PC-9 (cell line): ENCODE measurements around the gene RNF126. TPM values are rescaled to one million over a fixed set of nuclear protein-coding genes. Genes with fewer than 3 reads are reported as not detected.
A peak's percentile ranks its signal among the peaks of the same experiment; 100 is the strongest.

Experiments
- BruUV-seq: library from RNA; stranded (reverse); fragments of 400-500 nt; replicated peaks from 2 replicates; lab custom pipeline; 2021; lab: Mats Ljungman, UMichigan
- CTCF ChIA-PET: fragments of 300-600 bp; sonication (Branson Sonifier 250); formaldehyde crosslinking; loops from one replicate; lab custom pipeline; 2022; ENCODE audit warnings: antibody characterized with exemption; lab: Charles Lee
- POLR2A ChIA-PET: fragments of 300-600 bp; sonication (Branson Sonifier 250); formaldehyde crosslinking; loops from one replicate; lab custom pipeline; 2022; ENCODE audit warnings: antibody characterized with exemption; ENCODE audit not compliant: unreplicated experiment; lab: Charles Lee
- DNase-seq, 2 experiments: peaks; one replicate each; pipeline versions ENCODE4 v3.0.0 to v3.0.0-alpha.2; 2015 to 2022; ENCODE audit warnings: mixed read lengths in 1 of 2
- H2AFZ ChIP-seq: fragments of 200-600 bp; sonication (generic); 2 replicates; pipeline ENCODE4 v1.8.1; 2017; ENCODE audit warnings: antibody characterized with exemption
- H3F3A ChIP-seq: fragments of 200-600 bp; sonication (generic); 2 replicates; pipeline ENCODE4 v1.8.1; 2017; ENCODE audit warnings: antibody characterized with exemption, mild to moderate bottlenecking, low read depth; ENCODE audit not compliant: insufficient read depth
- H3K27ac ChIP-seq: fragments of 200-600 bp; sonication (generic); 2 replicates; pipeline ENCODE4 v1.6.1; 2016; ENCODE audit warnings: mixed run types
- H3K27me3 ChIP-seq: fragments of 200-600 bp; sonication (generic); 2 replicates; pipeline ENCODE4 v1.6.1; 2016; ENCODE audit warnings: low read depth, mixed run types; ENCODE audit not compliant: insufficient read depth
- H3K36me3 ChIP-seq: fragments of 200-600 bp; sonication (generic); 2 replicates; pipeline ENCODE4 v1.6.1; 2016; ENCODE audit warnings: low read depth, mixed run types
- H3K4me1 ChIP-seq: fragments of 200-600 bp; sonication (generic); replicated peaks from 2 replicates; pipeline ENCODE4 v1.6.1; 2016; ENCODE audit warnings: mixed run types; ENCODE audit not compliant: insufficient read depth
- H3K4me2 ChIP-seq: fragments of 200-600 bp; sonication (generic); 2 replicates; pipeline ENCODE4 v1.6.1; 2017; ENCODE audit warnings: mixed run types
- H3K4me3 ChIP-seq: fragments of 200-600 bp; sonication (generic); 2 replicates; pipeline ENCODE4 v1.6.1; 2016; ENCODE audit warnings: mixed run types
- H3K79me2 ChIP-seq: fragments of 200-600 bp; sonication (generic); 2 replicates; pipeline ENCODE4 v1.6.1; 2017; ENCODE audit warnings: low read depth, mixed run types
- H3K9me2 ChIP-seq: fragments of 200-600 bp; sonication (generic); 2 replicates; pipeline ENCODE4 v1.8.1; 2017; ENCODE audit warnings: mild to moderate bottlenecking; ENCODE audit not compliant: insufficient read depth
- H3K9me3 ChIP-seq: fragments of 200-600 bp; sonication (generic); 2 replicates; pipeline ENCODE4 v1.8.1; 2016; ENCODE audit warnings: low read depth; ENCODE audit not compliant: insufficient read depth
- H4K20me1 ChIP-seq: fragments of 200-600 bp; sonication (generic); 2 replicates; pipeline ENCODE4 v1.8.1; 2017; ENCODE audit not compliant: insufficient read depth
- EZH2 ChIP-seq: fragments of 200-600 bp; sonication (generic); IDR thresholded peaks from 2 replicates; pipeline ENCODE4 v1.8.0; 2017; ENCODE audit warnings: antibody characterized with exemption, low read depth
- intact Hi-C: fragments of 100-400 bp; cut with micrococcal nuclease; formaldehyde crosslinking; loops from one replicate; pipeline ENCODE4 v1.10.0; 2022; ENCODE audit not compliant: unreplicated experiment
- total RNA-seq: library from RNA; stranded (reverse); gene quantifications from 2 replicates; pipeline ENCODE4 v1.2.3, GENCODE V29; 2021
- TF ChIP-seq, protein P1 (sequence below): fragments of 200-600 bp; sonication (generic); conservative IDR thresholded peaks from 2 replicates; pipeline ENCODE4 v1.6.1; 2017; ENCODE audit warnings: mixed run types, antibody characterized with exemption, mild to moderate bottlenecking, moderate library complexity

The RNF126 gene
- total RNA-seq, 1 experiment from 2014 or later: 54.4 TPM

DNA sequence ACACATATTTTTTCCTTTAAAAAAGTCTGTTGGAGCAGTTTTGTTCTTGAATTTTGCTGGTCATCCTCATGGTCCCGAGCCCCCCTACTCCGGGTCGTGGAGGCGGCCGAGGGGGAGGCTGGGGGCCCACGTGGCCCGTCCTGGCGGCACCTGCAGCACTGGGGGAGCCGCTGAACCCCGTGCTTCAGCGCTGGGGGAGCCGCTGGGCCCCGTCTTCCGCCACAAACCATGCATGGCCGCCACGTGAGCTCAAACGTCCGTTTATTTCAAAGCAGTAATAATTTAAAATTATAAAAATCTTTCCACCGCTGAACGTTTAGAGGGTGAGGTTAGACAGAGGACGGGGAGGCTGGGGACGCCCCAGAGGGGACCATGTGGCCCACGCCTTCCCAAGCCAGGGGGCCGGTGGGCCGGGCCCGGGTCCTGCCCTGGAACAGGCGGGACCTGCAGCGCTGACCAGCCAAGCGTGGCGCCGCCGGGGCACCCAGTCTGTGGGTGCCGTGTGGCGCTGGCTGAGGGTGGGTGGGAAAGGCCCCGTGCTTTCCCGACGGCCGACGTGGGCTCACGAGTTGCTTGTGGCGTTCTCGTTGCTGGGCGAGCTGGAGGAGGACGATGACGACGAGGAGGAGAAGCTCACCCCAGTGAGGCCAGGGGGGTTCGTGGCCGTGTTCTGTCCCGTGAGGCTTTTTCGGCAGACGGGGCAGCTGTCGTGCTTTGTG, 15.3 kb downstream of the RNF126 start:
- Histone ChIP-seq H4K20me1 (peaks cover 19% of the 10 kb centered on the region), H3K79me2 (peaks cover 6% of the 10 kb centered on the region), H3K9me2 (no peaks in the 10 kb centered on the region), H3K9me3 (no peaks in the 10 kb centered on the region), H3K27me3 (no peaks in the 10 kb centered on the region), H2AFZ (no peak overlapping the region), H3F3A (peaks cover 6% of the 10 kb centered on the region; the same call in 1 of the 2 replicates), H3K4me2 (no peak overlapping the region), H3K36me3 (no peaks in the 10 kb centered on the region), H3K27ac (no peak overlapping the region), H3K4me1 (no peaks in the 10 kb centered on the region), H3K4me3 (no peak overlapping the region)
- DNase-seq: no peak
- ChIA-PET CTCF (no interaction called here), POLR2A (no interaction called here)
- BruUV-seq: TSS peak; percentile 47
- TF ChIP-seq EZH2: no peak
- TF ChIP-seq, protein P1, sequence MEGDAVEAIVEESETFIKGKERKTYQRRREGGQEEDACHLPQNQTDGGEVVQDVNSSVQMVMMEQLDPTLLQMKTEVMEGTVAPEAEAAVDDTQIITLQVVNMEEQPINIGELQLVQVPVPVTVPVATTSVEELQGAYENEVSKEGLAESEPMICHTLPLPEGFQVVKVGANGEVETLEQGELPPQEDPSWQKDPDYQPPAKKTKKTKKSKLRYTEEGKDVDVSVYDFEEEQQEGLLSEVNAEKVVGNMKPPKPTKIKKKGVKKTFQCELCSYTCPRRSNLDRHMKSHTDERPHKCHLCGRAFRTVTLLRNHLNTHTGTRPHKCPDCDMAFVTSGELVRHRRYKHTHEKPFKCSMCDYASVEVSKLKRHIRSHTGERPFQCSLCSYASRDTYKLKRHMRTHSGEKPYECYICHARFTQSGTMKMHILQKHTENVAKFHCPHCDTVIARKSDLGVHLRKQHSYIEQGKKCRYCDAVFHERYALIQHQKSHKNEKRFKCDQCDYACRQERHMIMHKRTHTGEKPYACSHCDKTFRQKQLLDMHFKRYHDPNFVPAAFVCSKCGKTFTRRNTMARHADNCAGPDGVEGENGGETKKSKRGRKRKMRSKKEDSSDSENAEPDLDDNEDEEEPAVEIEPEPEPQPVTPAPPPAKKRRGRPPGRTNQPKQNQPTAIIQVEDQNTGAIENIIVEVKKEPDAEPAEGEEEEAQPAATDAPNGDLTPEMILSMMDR: no peak
- intact Hi-C loops: no loop called here

DNA sequence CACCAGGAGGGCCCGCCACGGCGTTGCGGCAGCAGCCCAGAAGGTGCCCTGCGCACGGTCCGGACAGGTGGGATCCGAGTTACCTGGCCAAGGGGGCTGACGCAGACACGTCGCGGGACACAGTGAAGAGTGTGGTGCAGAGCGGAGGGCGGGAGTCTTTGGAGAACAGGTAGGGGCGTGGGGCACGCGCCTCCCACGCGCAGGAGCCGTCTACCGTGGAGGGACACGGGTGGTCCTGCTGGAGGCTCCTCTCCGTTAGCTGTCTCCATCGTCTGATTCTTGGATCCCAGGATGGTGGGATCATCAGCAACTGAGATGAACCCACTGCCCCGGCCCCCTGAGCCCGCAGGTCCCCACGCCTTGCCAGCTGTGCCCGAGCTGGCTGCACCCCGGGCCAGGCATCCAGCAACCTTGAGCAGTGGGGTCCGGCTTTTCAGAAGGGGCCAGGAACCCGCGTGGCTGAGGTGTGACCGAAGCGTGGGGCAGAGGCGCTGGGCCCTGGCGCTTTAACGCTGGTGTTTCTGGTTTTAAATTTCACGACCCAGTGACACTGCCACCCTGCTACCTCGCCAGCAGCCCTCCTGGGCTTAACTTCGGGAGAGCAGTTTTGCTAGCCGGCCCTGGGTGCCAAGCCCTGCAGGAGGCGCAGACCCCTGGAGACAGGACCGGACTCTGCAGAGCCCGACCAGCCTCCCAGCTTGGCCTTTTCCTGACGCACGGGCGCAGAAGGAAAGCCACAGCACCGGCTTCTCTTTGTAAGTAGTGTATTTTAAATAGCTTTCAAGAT, 16.0 kb downstream of the RNF126 start:
- intact Hi-C loops: no loop called here
- CTCF ChIA-PET: no interaction called here
- Histone ChIP-seq H3K79me2 (no peaks in the 10 kb centered on the region), H3K4me1 (no peaks in the 10 kb centered on the region), H3K9me3 (no peaks in the 10 kb centered on the region), H3K27me3 (no peaks in the 10 kb centered on the region), H3K27ac (no peak overlapping the region), H3F3A (peaks cover 6% of the 10 kb centered on the region; the same call in 1 of the 2 replicates), H4K20me1 (peaks cover 11% of the 10 kb centered on the region; the same call in 1 of the 2 replicates), H3K4me3 (no peak overlapping the region), H2AFZ (no peak overlapping the region), H3K4me2 (no peak overlapping the region), H3K36me3 (no peaks in the 10 kb centered on the region), H3K9me2 (no peaks in the 10 kb centered on the region)
- no peak for TF ChIP-seq EZH2
- no peak for DNase-seq
- no TSS peak for BruUV-seq
- POLR2A ChIA-PET: no interaction called here

DNA sequence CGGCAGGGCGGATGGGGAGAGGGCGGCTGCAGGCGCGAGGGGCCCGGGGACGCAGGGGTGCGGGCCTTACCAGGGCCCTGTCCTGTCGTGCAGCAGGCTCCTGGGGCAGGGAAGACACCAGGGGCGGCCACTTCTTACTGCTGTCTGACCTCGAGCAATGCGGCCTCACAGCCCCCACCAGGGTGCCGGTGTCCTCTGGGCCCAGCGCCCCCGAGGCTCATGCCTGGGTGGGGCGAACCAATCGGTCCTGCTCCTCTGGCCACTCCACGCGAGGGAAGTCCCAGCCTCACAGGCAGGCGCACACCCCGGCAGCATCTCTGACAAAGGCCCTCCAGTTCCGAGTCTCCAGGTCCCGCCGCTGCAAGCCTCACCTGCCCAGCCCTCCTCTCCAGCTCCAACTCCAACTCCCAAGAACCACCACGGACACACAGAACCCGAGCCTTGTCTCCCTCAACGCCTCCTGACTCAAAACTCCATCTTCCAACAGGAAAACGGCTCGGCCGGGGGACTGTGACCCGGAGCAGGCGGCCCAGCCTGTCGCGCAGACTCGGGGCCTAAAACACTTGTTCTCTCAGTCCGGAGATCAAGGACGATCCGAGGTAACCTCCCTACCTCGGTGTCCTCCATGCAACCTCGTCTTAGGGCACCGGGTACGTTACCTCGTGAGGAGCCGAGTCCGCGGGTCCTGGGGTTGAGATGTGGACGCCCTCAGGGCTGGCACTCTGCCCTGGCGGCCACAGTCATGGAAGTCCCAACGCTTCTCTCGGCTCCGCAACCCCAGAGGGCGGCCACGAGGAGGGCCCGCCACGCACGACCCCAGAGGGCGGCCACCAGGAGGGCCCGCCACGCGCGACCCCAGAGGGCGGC, 16.9 kb downstream of the RNF126 start:
- intact Hi-C loops: no loop called here

More for the DNA sequence above, 16.9 kb downstream of the RNF126 start:
- DNase-seq: no peak
- CTCF ChIA-PET: no interaction called here
- H3K27ac ChIP-seq: no peak overlapping the region
- no peak overlapping the region for H2AFZ ChIP-seq
- peaks cover 6% of the 10 kb centered on the region; the same call in 1 of the 2 replicates for H3F3A ChIP-seq
- H3K4me1 ChIP-seq: no peaks in the 10 kb centered on the region
- no peaks in the 10 kb centered on the region for H3K27me3 ChIP-seq
- H3K79me2 ChIP-seq: no peaks in the 10 kb centered on the region
- H3K4me3 ChIP-seq: no peak overlapping the region
- no peaks in the 10 kb centered on the region for H3K9me3 ChIP-seq
- no peaks in the 10 kb centered on the region for H3K36me3 ChIP-seq
- no TSS peak for BruUV-seq
- peaks cover 5% of the 10 kb centered on the region; the same call in 1 of the 2 replicates for H4K20me1 ChIP-seq
- POLR2A ChIA-PET: no interaction called here
- TF ChIP-seq, protein P1: no peak
- no peak for TF ChIP-seq EZH2
- no peak overlapping the region for H3K4me2 ChIP-seq
- H3K9me2 ChIP-seq: no peaks in the 10 kb centered on the region
